HG03378 (cell line): ENCODE data around the gene COL3A1.

ENCODE experiments used
- ATAC-seq: cut with Tn5 transposase; IDR thresholded peaks from one replicate; pipeline ENCODE4 v1.9.1; 2021; ENCODE audit warnings: mild to moderate bottlenecking, moderate library complexity; ENCODE audit not compliant: unreplicated experiment

Gene COL3A1

GRCh38 chr2:188974164-188974563 is at the start of gene COL3A1:
COL3A1 (plus strand) TSS chr2:188974373; CDS start chr2:188974490, 117 bp downstream.
- no peak for ATAC-seq

- no peak for ATAC-seq
Measured at GRCh38 chr2:188928643-188929042, 45.5 kb upstream of the COL3A1 start.

GRCh38 chr2:188931361-188931760 is 42.8 kb upstream of the COL3A1 start:
- ATAC-seq, result no peak

GRCh38 chr2:188937228-188938220 is 36.6 kb upstream of the COL3A1 start:
- ATAC-seq, result no peak

- ATAC-seq, result no peak
Measured at GRCh38 chr2:188940171-188940570, 34.0 kb upstream of the COL3A1 start.

GRCh38 chr2:188944442-188944841 is 29.7 kb upstream of the COL3A1 start:
- no peak for ATAC-seq

GRCh38 chr2:188949046-188949818 is 24.9 kb upstream of the COL3A1 start:
- no peak for ATAC-seq

GRCh38 chr2:188952901-188953300 is 21.3 kb upstream of the COL3A1 start:
- no peak for ATAC-seq

- ATAC-seq, result no peak
Measured at GRCh38 chr2:188956290-188956689, 17.9 kb upstream of the COL3A1 start.

- no peak for ATAC-seq
Measured at GRCh38 chr2:188956961-188957360, 17.2 kb upstream of the COL3A1 start.

GRCh38 chr2:188957646-188958045 is 16.5 kb upstream of the COL3A1 start:
- ATAC-seq, result no peak

GRCh38 chr2:188963741-188964140 is 10.4 kb upstream of the COL3A1 start:
- ATAC-seq, result no peak

GRCh38 chr2:188964976-188965546 is 9.1 kb upstream of the COL3A1 start:
- ATAC-seq, result no peak

- ATAC-seq, result no peak
Measured at GRCh38 chr2:188965563-188965962, 8.6 kb upstream of the COL3A1 start.

- ATAC-seq, result no peak
Measured at GRCh38 chr2:188966079-188966571, 8.0 kb upstream of the COL3A1 start.

- ATAC-seq, result no peak
Measured at GRCh38 chr2:188966728-188967440, 7.3 kb upstream of the COL3A1 start.

- ATAC-seq, result no peak
Measured at GRCh38 chr2:188969236-188969635, 4.9 kb upstream of the COL3A1 start.

GRCh38 chr2:188969651-188970050 is 4.5 kb upstream of the COL3A1 start:
- ATAC-seq, result no peak

- ATAC-seq, result no peak
Measured at GRCh38 chr2:188970211-188970610, 4.0 kb upstream of the COL3A1 start.

GRCh38 chr2:188971432-188971861 is 2.7 kb upstream of the COL3A1 start:
- no peak for ATAC-seq

GRCh38 chr2:188973641-188974040 is 532 bp upstream of the COL3A1 start:
- ATAC-seq, result no peak
